ENCODE data around the gene EFCAB11.

DNA sequence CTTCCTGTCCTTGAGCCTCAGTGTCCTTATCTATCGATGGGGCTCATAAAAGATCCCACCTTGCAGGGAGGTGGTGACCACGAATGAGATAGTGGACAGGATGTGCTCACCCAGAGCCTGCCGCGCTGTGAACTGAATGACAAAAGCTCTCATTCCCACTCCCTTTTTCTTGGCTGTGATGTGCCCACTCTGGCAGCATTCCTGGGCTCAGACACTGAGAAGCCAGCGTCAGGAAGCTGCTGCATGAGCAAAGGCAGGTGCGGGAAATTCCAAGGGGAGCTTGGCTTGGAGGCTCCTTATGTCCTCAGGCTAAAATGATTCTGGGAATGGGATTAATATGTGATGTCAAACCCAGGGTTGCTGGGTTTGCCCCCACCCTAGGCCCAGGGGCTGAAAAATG, 61.6 kb downstream of the EFCAB11 start:
- TF ChIP-seq, protein P1, sequence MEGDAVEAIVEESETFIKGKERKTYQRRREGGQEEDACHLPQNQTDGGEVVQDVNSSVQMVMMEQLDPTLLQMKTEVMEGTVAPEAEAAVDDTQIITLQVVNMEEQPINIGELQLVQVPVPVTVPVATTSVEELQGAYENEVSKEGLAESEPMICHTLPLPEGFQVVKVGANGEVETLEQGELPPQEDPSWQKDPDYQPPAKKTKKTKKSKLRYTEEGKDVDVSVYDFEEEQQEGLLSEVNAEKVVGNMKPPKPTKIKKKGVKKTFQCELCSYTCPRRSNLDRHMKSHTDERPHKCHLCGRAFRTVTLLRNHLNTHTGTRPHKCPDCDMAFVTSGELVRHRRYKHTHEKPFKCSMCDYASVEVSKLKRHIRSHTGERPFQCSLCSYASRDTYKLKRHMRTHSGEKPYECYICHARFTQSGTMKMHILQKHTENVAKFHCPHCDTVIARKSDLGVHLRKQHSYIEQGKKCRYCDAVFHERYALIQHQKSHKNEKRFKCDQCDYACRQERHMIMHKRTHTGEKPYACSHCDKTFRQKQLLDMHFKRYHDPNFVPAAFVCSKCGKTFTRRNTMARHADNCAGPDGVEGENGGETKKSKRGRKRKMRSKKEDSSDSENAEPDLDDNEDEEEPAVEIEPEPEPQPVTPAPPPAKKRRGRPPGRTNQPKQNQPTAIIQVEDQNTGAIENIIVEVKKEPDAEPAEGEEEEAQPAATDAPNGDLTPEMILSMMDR (IDR thresholded peaks at IDR 0.05): no peak
- no peak for TF ChIP-seq POLR2A (IDR thresholded peaks at IDR 0.05)

Data from thyroid gland (tissue), 4 donors.